T-cell (primary cell): Measurements from ENCODE around the gene HECTD4. TPM values are rescaled to one million over a fixed set of nuclear protein-coding genes. Genes with fewer than 3 reads are reported as not detected.

Experiments used
- ATAC-seq, 4 experiments: fragments of 200-7000 bp in 3 of 4; fragments of 150-1000 bp in 1 of 4; cut with Tn5 transposase; replicated peaks in 1 of 4; 1 replicate in 3 of 4; 2 replicates in 1 of 4; pipeline ENCODE4 v1.10.0; 2021; ENCODE audit warnings: moderate library complexity in 3 of 4, mild to moderate bottlenecking in 2 of 4, moderate number of reproducible peaks in 1 of 4
- CTCF ChIA-PET, 2 donors: fragments of 300-600 bp; sonication (Branson Sonifier 250); formaldehyde crosslinking; loops; one replicate each; lab custom pipeline; 2022; ENCODE audit warnings: antibody characterized with exemption in 2 of 2; lab: Charles Lee
- POLR2A ChIA-PET, 2 donors: fragments of 300-600 bp; sonication (Branson Sonifier 250); formaldehyde crosslinking; loops; one replicate each; lab custom pipeline; 2022; ENCODE audit warnings: antibody characterized with exemption in 2 of 2; lab: Charles Lee
- DNase-seq, 35 experiments: peaks; one replicate each; pipeline versions ENCODE4 v3.0.0 to v3.0.0-alpha.2; 2013 to 2023
- H3K27ac ChIP-seq: one replicate; pipeline ENCODE4 v1.5.1; 2013; ENCODE audit warnings: low read length
- H3K27me3 ChIP-seq, 2 experiments: replicated peaks in 1 of 2; 1 replicate in 1 of 2; 2 replicates in 1 of 2; pipeline versions ENCODE4 v1.6.1 to v1.7.0; 2013; ENCODE audit warnings: low read length in 1 of 2, mixed read lengths in 1 of 2; ENCODE audit not compliant: control insufficient read depth in 2 of 2, insufficient read depth in 2 of 2; ENCODE audit errors: extremely low read depth in 1 of 2
- H3K36me3 ChIP-seq, 2 donors: 1 replicate in 1 of 2; 2 replicates in 1 of 2; pipeline versions ENCODE4 v1.6.1 to v1.7.0; 2013; ENCODE audit warnings: low read length in 1 of 2; ENCODE audit not compliant: control insufficient read depth in 2 of 2, insufficient read depth in 1 of 2; ENCODE audit errors: extremely low read depth in 1 of 2
- H3K4me1 ChIP-seq, 2 experiments: 1 replicate in 1 of 2; 2 replicates in 1 of 2; pipeline versions ENCODE4 v1.6.1 to v1.7.0; 2013; ENCODE audit warnings: low read length in 2 of 2, mixed read lengths in 1 of 2; ENCODE audit not compliant: insufficient read depth in 2 of 2, control insufficient read depth in 1 of 2; ENCODE audit errors: extremely low read depth in 1 of 2
- H3K4me3 ChIP-seq, 2 donors: 1 replicate in 1 of 2; 2 replicates in 1 of 2; pipeline versions ENCODE4 v1.5.1 to v1.7.0; 2013; ENCODE audit warnings: mild to moderate bottlenecking in 2 of 2, low read length in 1 of 2, moderate library complexity in 1 of 2; ENCODE audit not compliant: control insufficient read depth in 1 of 2; ENCODE audit errors: extremely low read depth in 1 of 2
- H3K9me3 ChIP-seq: 2 replicates; pipeline ENCODE4 v1.7.0; 2013
- H3K27ac Mint-ChIP-seq, 2 donors: one replicate each; pipeline ENCODE4 v1.8.0; 2020 to 2021; ENCODE audit warnings: mild to moderate bottlenecking in 2 of 2, mixed read lengths in 2 of 2
- H3K27me3 Mint-ChIP-seq, 2 donors: one replicate each; pipeline ENCODE4 v1.8.0; 2021 to 2022; ENCODE audit warnings: mixed read lengths in 2 of 2
- H3K36me3 Mint-ChIP-seq: one replicate; pipeline ENCODE4 v1.8.0; 2021; ENCODE audit warnings: mixed read lengths
- H3K4me1 Mint-ChIP-seq, 3 donors: one replicate each; pipeline ENCODE4 v1.8.0; 2020 to 2022; ENCODE audit warnings: mixed read lengths in 3 of 3, mild to moderate bottlenecking in 1 of 3
- H3K4me3 Mint-ChIP-seq, 3 donors: one replicate each; pipeline ENCODE4 v1.8.0; 2020 to 2022; ENCODE audit warnings: mild to moderate bottlenecking in 3 of 3, mixed read lengths in 3 of 3, moderate library complexity in 3 of 3
- H3K9me3 Mint-ChIP-seq, 3 donors: one replicate each; pipeline ENCODE4 v1.8.0; 2020 to 2022; ENCODE audit warnings: mixed read lengths in 3 of 3
- WGBS: methylation state at CpG from one replicate; pipeline ENCODE4 v1.1.5; 2013; ENCODE audit warnings: missing lambda C conversion rate; ENCODE audit not compliant: insufficient coverage; 5-methylcytosine and 5-hydroxymethylcytosine counted together
- total RNA-seq, 35 experiments: library from RNA in 6 of 35; stranded (reverse) in 6 of 35; fragments of 120-200 nt in 1 of 35; gene quantifications; one replicate each; pipeline versions ENCODE4 v1.2.1 to v1.2.4 and lab custom pipeline; 2013 to 2026

The HECTD4 gene
- total RNA-seq, 5 donors from 2014 or later (not counting 1 experiment from before 2014, with no cell fraction given): 49.7 to 58.5 (median 53.7) TPM

DNA sequence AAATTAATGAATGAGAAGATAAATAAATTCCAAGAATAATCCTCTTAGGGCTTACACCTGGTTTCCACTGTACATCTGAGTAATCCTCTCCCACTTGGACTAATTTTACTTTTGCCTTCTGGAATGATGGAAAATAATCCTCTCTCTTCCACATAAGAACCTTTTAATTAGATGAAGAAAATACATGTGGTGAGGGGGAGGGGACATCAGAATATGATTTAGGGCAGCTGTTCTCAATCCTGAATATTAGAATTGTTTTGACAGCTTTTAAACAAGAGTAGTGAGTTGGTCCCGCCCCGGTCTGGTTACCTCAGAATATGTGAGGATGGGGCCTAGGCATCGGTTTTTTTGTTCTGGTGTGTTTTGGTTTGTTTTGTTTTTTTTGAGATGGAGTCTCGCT, 51.5 kb downstream of the HECTD4 start:
- peaks cover 5 to 11% (median 10%) of the 10 kb centered on the region in 3 donors for H3K4me1 Mint-ChIP-seq
- no peak for ATAC-seq
- Histone ChIP-seq H3K27ac (no peak overlapping the region), H3K4me1 (no peaks in the 10 kb centered on the region), H3K27me3 (no peaks in the 10 kb centered on the region), H3K4me3 (no peak overlapping the region), H3K36me3 (no peaks in the 10 kb centered on the region), H3K9me3 (no peaks in the 10 kb centered on the region)
- WGBS: 100% methylated on average over 4 of the region's 4 CpGs
- no peak overlapping the region for H3K27ac Mint-ChIP-seq
- no peak for DNase-seq
- ChIA-PET CTCF (no interaction called here), POLR2A (no interaction called here)
- no peaks in the 10 kb centered on the region for H3K9me3 Mint-ChIP-seq
- peaks cover 7% of the 10 kb centered on the region for H3K36me3 Mint-ChIP-seq
- no peak overlapping the region for H3K4me3 Mint-ChIP-seq
- H3K27me3 Mint-ChIP-seq: no peaks in the 10 kb centered on the region

DNA sequence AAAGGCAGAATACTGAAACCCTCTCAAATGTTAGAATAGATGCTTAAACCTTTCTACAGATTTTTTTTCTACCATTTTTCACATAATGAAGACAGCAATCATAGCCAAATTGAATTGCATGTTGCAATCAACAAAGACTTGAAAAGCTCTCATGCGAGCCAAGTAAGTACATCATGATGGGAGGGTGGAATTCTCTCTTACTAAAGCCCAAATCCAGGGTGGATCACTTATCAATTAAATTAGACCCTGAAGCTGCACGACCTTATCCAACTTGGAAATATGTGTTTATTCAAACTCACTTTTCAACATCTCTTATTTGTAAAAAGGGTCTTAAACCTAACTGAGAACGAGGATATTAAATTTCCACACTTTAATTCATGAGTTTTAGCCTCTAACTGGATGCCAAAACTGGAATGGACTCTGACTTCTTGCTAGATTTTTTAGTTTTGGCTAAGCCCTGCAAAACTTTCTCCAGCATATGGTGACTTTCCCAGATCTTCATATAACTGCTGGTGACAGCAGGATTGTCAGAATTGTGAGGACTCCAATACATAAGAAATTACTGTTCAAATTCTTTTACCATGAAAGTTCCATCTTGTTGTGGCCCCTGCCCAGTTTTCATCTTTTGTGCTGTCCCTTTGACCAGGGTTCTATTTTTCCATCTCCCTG, 53.6 kb downstream of the HECTD4 start:
- DNase-seq: no peak
- Mint-ChIP-seq H3K4me3 (no peak overlapping the region), H3K9me3 (no peaks in the 10 kb centered on the region), H3K36me3 (no peaks in the 10 kb centered on the region), H3K27me3 (no peaks in the 10 kb centered on the region), H3K27ac (no peak overlapping the region), H3K4me1 (peaks cover 8 to 21% (median 19%) of the 10 kb centered on the region in 3 donors)
- Histone ChIP-seq H3K27me3 (no peaks in the 10 kb centered on the region), H3K27ac (no peak overlapping the region), H3K9me3 (no peaks in the 10 kb centered on the region), H3K4me3 (no peak overlapping the region), H3K4me1 (peaks cover 0 to 4% of the 10 kb centered on the region in 2 experiments), H3K36me3 (no peaks in the 10 kb centered on the region)
- ChIA-PET CTCF (no interaction called here), POLR2A (no interaction called here)
- no peak for ATAC-seq
- no CpG with 5 or more reads among the region's 3 CpGs for WGBS

GRCh38 chr12:112327209-112327938, 54.9 kb downstream of the HECTD4 start:
- peaks cover 0 to 4% of the 10 kb centered on the region in 2 experiments for H3K4me1 ChIP-seq
- no peaks in the 10 kb centered on the region for H3K36me3 Mint-ChIP-seq
- H3K9me3 ChIP-seq: no peaks in the 10 kb centered on the region
- ATAC-seq: no peak
- no CpG with 5 or more reads among the region's 7 CpGs for WGBS
- H3K9me3 Mint-ChIP-seq: no peaks in the 10 kb centered on the region
- no peaks in the 10 kb centered on the region for H3K36me3 ChIP-seq
- no peak overlapping the region for H3K4me3 ChIP-seq
- no peaks in the 10 kb centered on the region for H3K27me3 ChIP-seq
- no peak overlapping the region for H3K27ac Mint-ChIP-seq
- peaks cover 13 to 29% (median 28%) of the 10 kb centered on the region in 3 donors for H3K4me1 Mint-ChIP-seq
- H3K27ac ChIP-seq: no peak overlapping the region
- no peak for DNase-seq
- CTCF ChIA-PET: no interaction called here
- POLR2A ChIA-PET: no interaction called here
- no peaks in the 10 kb centered on the region for H3K27me3 Mint-ChIP-seq
- H3K4me3 Mint-ChIP-seq: no peak overlapping the region

DNA sequence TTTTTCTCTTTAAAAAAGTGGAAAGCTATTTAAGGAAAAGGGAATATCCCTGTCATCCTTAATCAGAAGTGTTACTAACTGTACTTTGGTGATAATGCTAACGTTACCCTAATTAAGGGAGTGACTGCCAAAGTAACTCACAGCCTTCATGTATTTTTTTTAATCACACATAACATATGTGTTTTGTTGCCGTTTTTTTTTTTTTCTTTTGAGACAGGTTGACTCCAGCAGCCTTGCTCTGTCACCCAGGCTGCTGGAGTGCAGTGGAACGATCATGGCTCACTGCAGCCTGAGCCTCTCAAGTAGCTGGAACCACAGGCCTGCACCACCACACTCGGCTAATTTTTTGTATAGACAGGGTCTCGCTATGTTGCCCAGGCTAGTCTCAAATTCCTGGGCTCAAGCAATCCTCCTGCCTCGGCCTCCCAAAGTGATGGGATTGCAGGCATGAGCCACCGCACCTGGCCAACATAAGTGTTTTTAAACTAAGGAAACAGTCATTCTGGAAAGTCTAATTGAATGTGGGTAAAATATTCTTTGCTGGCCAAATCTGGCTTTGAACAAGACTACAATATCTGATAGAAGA, 56.5 kb downstream of the HECTD4 start:
- H3K4me1 ChIP-seq: peaks cover 0 to 4% of the 10 kb centered on the region in 2 experiments
- H3K36me3 ChIP-seq: no peaks in the 10 kb centered on the region
- Mint-ChIP-seq H3K9me3 (no peaks in the 10 kb centered on the region), H3K4me1 (peaks cover 17 to 33% (median 32%) of the 10 kb centered on the region in 3 donors), H3K27me3 (no peaks in the 10 kb centered on the region), H3K36me3 (no peaks in the 10 kb centered on the region), H3K4me3 (no peak overlapping the region), H3K27ac (no peak overlapping the region)
- ATAC-seq (no peak), DNase-seq (no peak)
- H3K9me3 ChIP-seq: no peaks in the 10 kb centered on the region
- POLR2A ChIA-PET: interaction anchor here in 1 of 2 donors (0.6 kb wide), 1 partner anchor 34 kb away, joined by 3 read pairs; no protein-coding TSS in a partner anchor
- H3K4me3 ChIP-seq: no peak overlapping the region
- H3K27ac ChIP-seq: no peak overlapping the region
- CTCF ChIA-PET: interaction anchor here (0.7 to 0.8 kb wide), 2 partner anchors 26 to 61 kb away, joined by 3 read pairs; no protein-coding TSS in a partner anchor
- no peaks in the 10 kb centered on the region for H3K27me3 ChIP-seq
- WGBS: 100% methylated on average over 5 of the region's 7 CpGs

DNA sequence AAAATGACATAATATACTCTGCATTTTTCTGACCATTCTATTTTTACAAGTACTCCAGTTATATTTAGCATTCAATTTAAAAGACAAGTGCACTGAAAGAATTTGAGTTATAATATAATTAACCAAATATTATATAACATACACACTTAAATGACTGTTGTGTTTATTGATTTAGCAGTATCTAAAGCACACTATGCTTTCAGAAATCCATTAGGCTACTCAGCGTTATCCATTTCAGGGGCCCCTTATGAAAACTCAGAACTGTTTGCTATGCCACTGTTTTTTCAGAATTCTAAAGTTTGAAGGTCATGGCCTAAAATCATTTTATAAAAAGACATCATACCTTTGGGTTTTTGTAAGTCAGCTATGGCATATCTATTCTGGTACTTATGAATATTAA, 57.1 kb downstream of the HECTD4 start:
- no peak for ATAC-seq
- peaks cover 0 to 4% of the 10 kb centered on the region in 2 experiments for H3K4me1 ChIP-seq
- WGBS: no CpG with 5 or more reads among the region's 1 CpG
- Mint-ChIP-seq H3K4me1 (peaks cover 17 to 33% (median 32%) of the 10 kb centered on the region in 3 donors), H3K27ac (no peak overlapping the region), H3K4me3 (no peak overlapping the region), H3K9me3 (no peaks in the 10 kb centered on the region), H3K36me3 (no peaks in the 10 kb centered on the region), H3K27me3 (no peaks in the 10 kb centered on the region)
- no peak overlapping the region for H3K4me3 ChIP-seq
- H3K9me3 ChIP-seq: no peaks in the 10 kb centered on the region
- H3K36me3 ChIP-seq: no peaks in the 10 kb centered on the region
- ChIA-PET POLR2A (no interaction called here), CTCF (interaction anchor here (0.7 to 0.8 kb wide), 2 partner anchors 27 to 62 kb away, joined by 3 read pairs; no protein-coding TSS in a partner anchor)
- no peak for DNase-seq
- no peak overlapping the region for H3K27ac ChIP-seq
- H3K27me3 ChIP-seq: no peaks in the 10 kb centered on the region

DNA sequence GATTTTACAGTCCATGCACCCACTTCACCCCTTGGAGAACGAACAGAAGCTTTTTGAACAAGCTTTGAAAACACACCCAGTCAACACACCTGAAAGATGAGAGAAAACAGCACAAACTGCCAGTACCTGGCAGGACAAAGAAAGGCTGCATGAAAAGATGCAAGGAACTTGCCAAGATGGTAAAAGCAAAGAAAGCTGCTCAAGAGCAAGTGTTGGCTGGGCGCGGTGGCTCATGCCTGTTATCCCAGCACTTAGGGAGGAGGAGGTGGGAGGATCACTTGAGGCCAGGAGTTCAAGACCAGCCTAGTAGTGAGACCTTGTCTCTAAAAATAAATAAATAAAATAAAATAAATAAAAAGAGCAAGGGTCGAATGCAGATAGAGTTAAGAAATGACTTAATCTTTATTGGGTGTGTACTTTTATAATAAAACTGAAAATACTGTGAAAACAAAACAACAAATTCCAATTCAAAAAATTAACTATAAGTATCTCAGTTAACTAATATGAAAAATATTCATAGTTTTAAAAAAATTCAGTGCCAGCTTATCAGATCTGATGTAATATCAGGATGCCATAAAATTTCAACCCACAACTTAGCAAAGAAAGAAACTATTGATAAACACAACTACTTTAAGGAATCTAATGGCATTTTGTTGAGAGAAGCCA, 59.2 kb downstream of the HECTD4 start:
- Mint-ChIP-seq H3K4me1 (peaks cover 17 to 32% (median 31%) of the 10 kb centered on the region in 3 donors), H3K36me3 (peaks cover 8% of the 10 kb centered on the region), H3K27me3 (no peaks in the 10 kb centered on the region), H3K4me3 (no peak overlapping the region), H3K27ac (peak overlapping the region in 1 of 2 donors; percentile 17), H3K9me3 (no peaks in the 10 kb centered on the region)
- Histone ChIP-seq H3K27me3 (no peaks in the 10 kb centered on the region), H3K36me3 (peaks cover 0 to 12% of the 10 kb centered on the region in 2 donors), H3K27ac (no peak overlapping the region), H3K4me3 (no peak overlapping the region), H3K9me3 (no peaks in the 10 kb centered on the region), H3K4me1 (peaks cover 0 to 4% of the 10 kb centered on the region in 2 experiments)
- no peak for ATAC-seq
- ChIA-PET POLR2A (interaction anchor here in 1 of 2 donors (0.6 kb wide), 1 partner anchor 15 kb away, joined by 14 read pairs; no protein-coding TSS in a partner anchor), CTCF (no interaction called here)
- no CpG with 5 or more reads among the region's 4 CpGs for WGBS
- DNase-seq: no peak
